ENCODE measurements around the gene CA4.
"Not testable (repeated sequence)": the region's sequence is repeated elsewhere in the genome, so short reads cannot be mapped to it uniquely, and the experiment has no call there.

The CA4 gene

DNA sequence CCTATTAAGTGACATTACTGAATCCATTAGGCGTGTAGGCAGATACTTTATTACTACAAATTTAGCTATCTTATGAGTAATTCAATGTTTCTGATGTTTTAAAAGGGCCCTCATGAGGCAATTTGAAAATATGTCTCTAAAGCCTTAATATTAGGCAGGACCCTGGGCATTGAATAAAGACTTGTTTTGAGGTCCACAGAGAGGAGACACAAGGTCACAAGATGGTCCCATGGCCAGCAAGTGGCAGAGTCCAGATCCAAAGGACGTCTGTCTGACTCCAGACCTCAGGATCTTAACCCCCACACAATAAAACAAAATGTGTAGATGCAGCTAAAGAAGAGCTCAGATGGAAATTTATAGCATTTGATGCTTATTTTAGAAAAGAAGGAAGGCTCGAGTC is 39.2 kb upstream of the CA4 start:
- Histone ChIP-seq H3K27ac (ENCODE audit: low read depth, low read length) (no peak overlapping the region), H3K9me3 (ENCODE audit: control insufficient read depth, insufficient read depth, low read length) (no peaks in the 10 kb centered on the region), H3K9ac (ENCODE audit: low read depth, low read length) (no peak overlapping the region), H3K4me1 (ENCODE audit: control insufficient read depth, insufficient read depth, low read length) (no peaks in the 10 kb centered on the region), H3K27me3 (ENCODE audit: control insufficient read depth, insufficient read depth, low read length) (no peaks in the 10 kb centered on the region), H3K4me3 (ENCODE audit: low read depth, low read length) (no peak overlapping the region), H3K36me3 (ENCODE audit: control insufficient read depth, insufficient read depth, low read length) (no peaks in the 10 kb centered on the region)

DNA sequence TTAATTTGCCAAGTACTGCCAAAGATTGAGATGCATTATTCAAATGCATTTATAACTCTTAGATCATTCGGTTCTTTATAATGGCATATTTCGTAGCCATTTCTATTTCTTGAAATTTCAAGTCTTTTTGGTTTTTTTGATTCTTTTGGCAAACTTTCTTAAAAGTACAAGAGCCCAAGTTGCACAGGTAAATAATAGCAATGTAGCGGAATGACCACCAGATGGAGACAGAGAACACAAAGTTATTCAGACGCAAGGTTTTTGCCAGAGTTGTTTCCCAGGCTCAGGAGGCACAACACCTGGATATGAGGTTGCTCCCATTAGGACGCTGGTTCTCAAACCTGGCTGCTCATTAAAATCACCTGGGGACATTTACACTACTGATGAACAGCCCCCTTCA is 38.1 kb upstream of the CA4 start:
- H3K27ac ChIP-seq (ENCODE audit: low read depth, low read length); H3K9me3 ChIP-seq (ENCODE audit: control insufficient read depth, insufficient read depth, low read length); H3K4me1 ChIP-seq (ENCODE audit: control insufficient read depth, insufficient read depth, low read length); H3K4me3 ChIP-seq (ENCODE audit: low read depth, low read length); H3K36me3 ChIP-seq (ENCODE audit: control insufficient read depth, insufficient read depth, low read length); H3K9ac ChIP-seq (ENCODE audit: low read depth, low read length); H3K27me3 ChIP-seq (ENCODE audit: control insufficient read depth, insufficient read depth, low read length): not testable (repeated sequence)

DNA sequence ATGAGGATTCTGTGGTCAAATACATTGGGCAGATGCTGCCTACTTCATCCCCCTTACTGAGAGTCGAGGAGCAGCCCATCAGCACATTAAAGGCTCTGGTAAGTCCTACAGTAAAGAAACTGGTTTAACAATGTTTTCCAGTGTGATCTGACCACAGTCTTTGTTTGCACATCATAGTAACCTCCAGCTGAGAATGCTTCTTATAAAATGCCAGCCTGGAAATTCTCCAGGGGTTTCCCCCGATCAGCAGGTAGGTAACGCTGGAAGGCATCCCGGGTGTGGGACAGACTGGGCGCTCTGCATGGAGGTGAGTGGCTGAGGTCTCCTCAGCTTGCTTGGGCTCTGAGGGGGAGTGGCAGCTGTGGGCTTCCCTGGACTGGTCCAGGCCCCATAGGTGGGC is 34.4 kb upstream of the CA4 start:
- not testable (repeated sequence) for H3K4me3 ChIP-seq (ENCODE audit: low read depth, low read length); H3K27ac ChIP-seq (ENCODE audit: low read depth, low read length); H3K9ac ChIP-seq (ENCODE audit: low read depth, low read length); H3K9me3 ChIP-seq (ENCODE audit: control insufficient read depth, insufficient read depth, low read length); H3K4me1 ChIP-seq (ENCODE audit: control insufficient read depth, insufficient read depth, low read length); H3K36me3 ChIP-seq (ENCODE audit: control insufficient read depth, insufficient read depth, low read length); H3K27me3 ChIP-seq (ENCODE audit: control insufficient read depth, insufficient read depth, low read length)

DNA sequence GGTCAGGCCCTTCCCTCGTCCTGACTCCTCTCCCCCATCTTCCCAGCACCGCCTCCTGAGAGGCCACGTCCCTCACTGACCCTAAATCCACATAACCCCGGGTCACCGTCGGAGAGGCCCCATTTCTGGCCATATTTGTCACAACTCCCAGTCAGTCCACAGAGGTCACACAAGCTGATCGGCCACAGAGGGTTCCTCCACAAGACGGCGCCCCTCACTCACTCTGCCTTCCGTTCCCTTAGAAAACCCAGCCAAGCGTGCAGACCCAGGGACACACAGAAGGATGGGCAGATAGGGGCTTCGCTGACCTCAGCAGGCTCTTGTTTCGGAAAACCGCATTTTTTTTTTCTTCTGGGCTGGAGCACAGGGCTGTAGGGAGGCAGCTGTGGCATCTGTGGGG is 33.6 kb upstream of the CA4 start:
- H3K4me1 ChIP-seq (ENCODE audit: control insufficient read depth, insufficient read depth, low read length); H3K27me3 ChIP-seq (ENCODE audit: control insufficient read depth, insufficient read depth, low read length); H3K27ac ChIP-seq (ENCODE audit: low read depth, low read length); H3K36me3 ChIP-seq (ENCODE audit: control insufficient read depth, insufficient read depth, low read length); H3K4me3 ChIP-seq (ENCODE audit: low read depth, low read length); H3K9ac ChIP-seq (ENCODE audit: low read depth, low read length); H3K9me3 ChIP-seq (ENCODE audit: control insufficient read depth, insufficient read depth, low read length): not testable (repeated sequence)

DNA sequence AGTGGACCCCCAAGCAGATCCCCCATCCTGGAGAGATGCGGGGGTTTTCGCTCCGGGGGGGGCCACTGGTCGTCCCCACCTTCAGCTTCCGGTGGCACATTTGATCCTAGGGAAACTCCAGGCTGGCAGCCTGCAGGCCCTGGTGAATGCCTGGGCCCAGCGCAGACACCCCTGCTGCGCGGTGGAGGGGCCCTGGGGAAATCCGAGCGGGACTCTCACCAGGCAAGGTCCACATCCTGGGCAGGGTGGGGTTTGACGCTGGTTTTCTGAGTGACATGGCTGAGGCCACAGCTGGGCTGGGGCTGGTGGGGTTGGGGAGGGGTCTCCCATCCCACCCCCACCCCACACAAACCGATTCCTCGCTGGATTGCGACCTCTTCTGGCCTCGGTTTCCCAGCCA is 30.6 kb upstream of the CA4 start:
- not testable (repeated sequence) for H3K9me3 ChIP-seq (ENCODE audit: control insufficient read depth, insufficient read depth, low read length); H3K4me1 ChIP-seq (ENCODE audit: control insufficient read depth, insufficient read depth, low read length); H3K27me3 ChIP-seq (ENCODE audit: control insufficient read depth, insufficient read depth, low read length); H3K27ac ChIP-seq (ENCODE audit: low read depth, low read length); H3K36me3 ChIP-seq (ENCODE audit: control insufficient read depth, insufficient read depth, low read length); H3K4me3 ChIP-seq (ENCODE audit: low read depth, low read length); H3K9ac ChIP-seq (ENCODE audit: low read depth, low read length)

DNA sequence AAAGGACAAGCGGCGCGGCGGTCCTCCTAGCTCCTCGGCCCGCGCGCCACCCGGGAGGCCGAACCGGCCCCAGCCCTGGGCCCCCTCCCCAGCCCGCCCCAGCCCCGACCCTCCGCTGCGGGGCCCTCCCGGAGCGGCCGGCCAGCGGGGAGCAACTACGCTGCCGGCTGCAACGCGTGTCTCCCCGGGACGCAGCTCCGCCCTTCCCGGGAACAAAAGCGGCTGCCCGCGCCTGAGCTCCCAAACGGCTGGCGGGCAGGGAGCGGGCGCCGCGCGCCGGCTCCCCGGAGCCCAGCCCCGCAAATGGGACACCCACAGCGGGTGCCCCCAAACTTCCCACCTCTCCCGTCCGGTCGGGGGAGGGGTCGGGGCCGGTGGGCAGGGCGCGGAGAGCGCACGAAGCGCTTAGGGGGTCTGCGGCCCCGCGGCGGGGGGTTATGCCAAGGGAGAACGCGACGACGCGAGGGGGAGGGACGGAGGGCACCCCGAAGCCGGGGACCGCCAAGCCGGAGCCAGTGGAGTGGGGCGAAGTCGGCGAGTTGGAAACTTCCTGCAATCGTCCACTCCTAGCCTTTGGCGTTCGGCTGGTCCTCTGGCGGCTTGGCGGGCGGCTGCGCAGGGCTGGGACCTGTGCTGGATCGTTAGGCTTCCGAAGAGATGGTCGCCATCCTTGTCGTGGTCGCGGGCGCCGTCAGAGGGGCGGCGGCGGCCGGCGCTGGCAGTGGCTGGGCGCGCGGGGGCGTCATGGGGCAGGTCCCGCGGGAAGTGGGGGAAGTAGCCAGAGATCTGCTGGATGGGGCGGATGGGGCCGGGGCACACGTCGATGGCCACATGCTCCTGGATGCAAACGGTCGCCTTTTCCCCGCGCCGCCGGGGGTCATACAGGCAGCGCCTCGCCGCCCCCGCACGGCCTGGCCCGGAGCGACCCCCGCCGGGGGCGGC is 29.7 kb upstream of the CA4 start:
- H3K27me3 ChIP-seq (ENCODE audit: control insufficient read depth, insufficient read depth, low read length); H3K36me3 ChIP-seq (ENCODE audit: control insufficient read depth, insufficient read depth, low read length); H3K9me3 ChIP-seq (ENCODE audit: control insufficient read depth, insufficient read depth, low read length); H3K27ac ChIP-seq (ENCODE audit: low read depth, low read length); H3K9ac ChIP-seq (ENCODE audit: low read depth, low read length); H3K4me3 ChIP-seq (ENCODE audit: low read depth, low read length); H3K4me1 ChIP-seq (ENCODE audit: control insufficient read depth, insufficient read depth, low read length): not testable (repeated sequence)

DNA sequence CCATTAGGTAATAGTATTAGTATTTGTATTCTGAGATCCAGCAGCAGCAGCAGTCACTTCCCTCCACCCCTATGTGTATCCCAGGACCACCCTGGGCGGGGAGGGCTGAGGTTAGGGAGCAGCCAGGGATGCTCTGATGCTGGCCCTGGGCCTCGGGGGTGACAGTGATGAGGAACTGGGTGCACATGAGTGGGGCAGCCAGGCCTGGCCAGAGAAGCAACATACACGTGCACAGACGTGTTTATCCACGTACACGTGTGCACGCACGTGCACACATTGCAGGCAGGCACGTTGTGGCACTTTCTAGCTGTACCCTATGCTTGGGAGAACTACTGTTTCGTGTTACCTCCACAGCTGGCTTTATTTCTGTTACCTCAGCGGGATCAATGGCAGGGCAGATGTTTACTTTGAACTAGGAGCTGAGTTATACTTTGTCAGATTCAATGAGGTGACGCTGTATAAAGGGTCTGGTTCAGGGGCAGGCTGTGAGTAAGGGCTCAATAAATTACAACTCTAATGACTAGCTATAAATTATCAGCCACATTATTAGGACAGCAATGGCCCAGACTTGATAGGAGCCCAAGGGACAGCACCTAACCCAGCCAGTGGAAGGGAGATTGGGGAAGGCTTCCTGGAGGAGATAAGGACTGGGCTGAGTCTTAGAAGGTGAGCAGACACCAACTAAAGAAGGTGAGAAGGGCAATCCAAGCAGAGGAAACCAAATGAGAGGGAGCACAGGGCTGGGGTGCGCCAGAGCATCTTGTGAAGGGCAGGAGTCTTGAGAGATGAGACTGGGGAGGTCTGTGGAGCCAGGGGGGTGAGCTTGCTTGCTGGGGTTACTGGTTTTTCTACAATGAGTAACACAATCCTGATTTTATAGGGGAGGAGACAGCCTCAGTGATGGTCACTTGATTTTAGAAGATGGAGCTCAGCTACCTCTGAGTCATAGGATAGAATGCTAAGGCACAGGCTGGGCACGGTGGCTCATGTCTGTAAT is 22.4 kb upstream of the CA4 start:
- no peak overlapping the region for H3K27ac ChIP-seq (ENCODE audit: low read depth, low read length)
- no peaks in the 10 kb centered on the region for H3K9me3 ChIP-seq (ENCODE audit: control insufficient read depth, insufficient read depth, low read length)
- no peaks in the 10 kb centered on the region for H3K4me1 ChIP-seq (ENCODE audit: control insufficient read depth, insufficient read depth, low read length)
- no peak overlapping the region for H3K9ac ChIP-seq (ENCODE audit: low read depth, low read length)
- H3K36me3 ChIP-seq (ENCODE audit: control insufficient read depth, insufficient read depth, low read length): no peaks in the 10 kb centered on the region
- no peaks in the 10 kb centered on the region for H3K27me3 ChIP-seq (ENCODE audit: control insufficient read depth, insufficient read depth, low read length)
- no peak overlapping the region for H3K4me3 ChIP-seq (ENCODE audit: low read depth, low read length)

DNA sequence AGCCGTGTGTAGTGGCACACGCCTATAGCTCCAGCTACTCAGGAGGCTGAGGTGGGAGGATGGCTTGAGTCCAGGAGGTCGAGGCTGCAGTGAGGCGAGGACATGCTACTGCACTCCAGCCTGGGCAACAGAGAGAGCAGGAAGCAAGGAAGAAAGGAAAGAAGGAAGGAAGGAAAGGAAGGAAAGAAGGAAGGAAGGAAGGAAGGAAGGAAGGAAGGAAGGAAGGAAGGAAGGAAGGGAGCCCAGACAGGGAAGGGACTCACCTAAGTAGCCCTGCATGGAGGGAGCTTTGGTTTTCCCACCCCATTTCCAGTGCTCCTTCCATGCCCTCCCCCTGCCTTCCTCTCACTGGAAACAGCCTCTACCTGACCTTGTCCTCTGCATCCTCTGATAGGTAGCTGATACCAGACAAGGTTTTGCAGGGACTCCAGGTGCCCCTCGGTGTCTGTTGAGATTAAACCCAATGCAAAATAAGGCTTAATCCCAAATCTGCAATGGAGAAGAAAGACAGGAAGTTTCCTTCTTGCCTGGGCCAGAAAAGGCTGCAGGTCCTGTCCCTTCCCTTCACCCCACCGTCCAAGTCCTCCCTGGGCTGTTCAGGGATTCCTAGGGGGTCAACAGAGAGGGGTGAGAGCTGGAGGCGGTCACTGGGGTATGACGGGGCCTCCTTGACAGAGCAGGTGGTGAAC is 21.5 kb upstream of the CA4 start:
- Histone ChIP-seq H3K9ac (ENCODE audit: low read depth, low read length) (no peak overlapping the region), H3K36me3 (ENCODE audit: control insufficient read depth, insufficient read depth, low read length) (no peaks in the 10 kb centered on the region), H3K4me3 (ENCODE audit: low read depth, low read length) (no peak overlapping the region), H3K9me3 (ENCODE audit: control insufficient read depth, insufficient read depth, low read length) (no peaks in the 10 kb centered on the region), H3K27me3 (ENCODE audit: control insufficient read depth, insufficient read depth, low read length) (no peaks in the 10 kb centered on the region), H3K27ac (ENCODE audit: low read depth, low read length) (no peak overlapping the region), H3K4me1 (ENCODE audit: control insufficient read depth, insufficient read depth, low read length) (no peaks in the 10 kb centered on the region)

DNA sequence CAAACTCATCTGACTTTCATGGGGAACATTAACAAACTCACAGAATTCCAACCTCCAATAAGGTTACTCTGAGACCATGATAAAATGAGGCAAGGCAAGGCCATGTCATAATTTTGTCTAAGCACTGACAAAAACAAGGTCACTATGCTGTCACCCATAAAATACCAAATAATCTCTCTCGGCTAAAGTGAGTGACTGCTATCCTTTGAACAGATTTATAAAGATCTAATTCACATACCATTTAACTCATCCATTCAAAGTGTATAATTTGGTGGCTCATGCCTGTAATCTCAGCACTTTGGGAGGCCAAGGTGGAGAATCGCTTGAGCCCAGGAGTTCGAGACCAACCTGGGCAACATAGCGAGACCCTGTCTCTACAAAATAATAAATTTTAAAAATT is 20.6 kb upstream of the CA4 start:
- no peak overlapping the region for H3K4me3 ChIP-seq (ENCODE audit: low read depth, low read length)
- H3K9ac ChIP-seq (ENCODE audit: low read depth, low read length): no peak overlapping the region
- no peak overlapping the region for H3K27ac ChIP-seq (ENCODE audit: low read depth, low read length)
- no peaks in the 10 kb centered on the region for H3K9me3 ChIP-seq (ENCODE audit: control insufficient read depth, insufficient read depth, low read length)
- H3K4me1 ChIP-seq (ENCODE audit: control insufficient read depth, insufficient read depth, low read length): no peaks in the 10 kb centered on the region
- no peaks in the 10 kb centered on the region for H3K27me3 ChIP-seq (ENCODE audit: control insufficient read depth, insufficient read depth, low read length)
- no peaks in the 10 kb centered on the region for H3K36me3 ChIP-seq (ENCODE audit: control insufficient read depth, insufficient read depth, low read length)

DNA sequence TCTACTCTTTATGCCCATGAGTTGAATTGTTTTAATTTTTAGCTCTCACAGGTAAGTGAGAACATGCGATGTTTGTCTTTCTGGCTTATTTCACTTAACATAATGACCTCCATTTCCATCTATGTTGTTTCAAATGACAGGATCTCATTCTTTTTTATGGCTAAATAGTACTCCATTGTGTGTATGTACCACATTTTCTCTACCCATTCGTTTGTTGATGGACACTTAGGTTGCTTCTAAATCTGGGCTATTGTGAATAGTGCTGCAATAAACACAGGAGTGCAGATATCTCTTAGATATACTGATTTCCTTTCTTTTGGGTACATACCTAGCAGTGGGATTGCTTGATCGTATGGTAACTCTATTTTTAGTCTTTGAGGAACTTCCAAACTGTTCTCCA is 19.3 kb upstream of the CA4 start:
- Histone ChIP-seq H3K27me3 (ENCODE audit: control insufficient read depth, insufficient read depth, low read length) (peaks cover 10% of the 10 kb centered on the region), H3K36me3 (ENCODE audit: control insufficient read depth, insufficient read depth, low read length) (no peaks in the 10 kb centered on the region), H3K4me3 (ENCODE audit: low read depth, low read length) (no peak overlapping the region), H3K9me3 (ENCODE audit: control insufficient read depth, insufficient read depth, low read length) (no peaks in the 10 kb centered on the region), H3K9ac (ENCODE audit: low read depth, low read length) (no peak overlapping the region), H3K27ac (ENCODE audit: low read depth, low read length) (no peak overlapping the region), H3K4me1 (ENCODE audit: control insufficient read depth, insufficient read depth, low read length) (no peaks in the 10 kb centered on the region; the same call in 1 of the 2 replicates)
